Measurements from ENCODE around the gene PITPNC1. TPM values are rescaled to one million over a fixed set of nuclear protein-coding genes. Genes with fewer than 3 reads are reported as not detected.
A peak's percentile ranks its signal among the peaks of the same experiment; 100 is the strongest.

PITPNC1 gene
- total RNA-seq, 1 experiment from 2014 or later = 4.2 TPM

DNA sequence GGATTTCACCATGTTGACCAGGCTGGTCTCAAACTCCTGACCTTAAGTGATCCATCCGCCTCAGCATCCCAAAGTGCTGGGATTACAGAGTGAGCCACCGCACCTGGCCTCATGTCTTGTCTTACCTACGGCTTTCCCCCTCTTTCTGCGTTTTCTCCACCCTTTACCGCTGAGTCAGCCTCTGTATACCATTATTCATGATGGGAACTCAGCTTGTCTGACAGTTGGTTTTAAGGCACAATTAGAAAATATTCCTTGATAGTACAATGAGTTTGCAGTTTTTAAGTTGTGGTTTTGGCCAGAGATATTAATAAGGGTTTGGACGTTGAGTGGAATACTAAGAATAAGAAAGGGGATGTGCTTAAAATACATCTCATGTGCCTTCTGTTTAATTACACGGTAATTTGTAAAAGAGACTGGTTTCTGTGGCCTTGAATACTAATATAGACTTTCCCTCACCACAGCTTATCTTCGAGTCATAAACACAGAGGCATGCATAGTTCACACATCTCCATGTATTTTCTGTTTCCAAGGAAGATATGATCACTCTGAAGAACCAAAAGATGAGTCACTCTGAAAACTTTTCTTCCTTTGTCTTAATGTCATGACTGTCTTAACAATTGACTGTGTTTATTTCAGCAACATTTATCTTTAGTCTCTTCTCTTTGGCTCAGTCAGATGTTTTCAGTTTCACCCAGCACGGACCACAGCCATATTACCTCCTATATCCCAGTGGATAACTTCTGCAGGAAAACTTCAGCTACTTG lies 54.4 kb downstream of the PITPNC1 start:
- peaks cover 9% of the 10 kb centered on the region; the same call in 1 of the 2 replicates for H3K4me1 ChIP-seq
- no TSS peak for BruUV-seq (replicated peaks)
- TF ChIP-seq, protein P1, sequence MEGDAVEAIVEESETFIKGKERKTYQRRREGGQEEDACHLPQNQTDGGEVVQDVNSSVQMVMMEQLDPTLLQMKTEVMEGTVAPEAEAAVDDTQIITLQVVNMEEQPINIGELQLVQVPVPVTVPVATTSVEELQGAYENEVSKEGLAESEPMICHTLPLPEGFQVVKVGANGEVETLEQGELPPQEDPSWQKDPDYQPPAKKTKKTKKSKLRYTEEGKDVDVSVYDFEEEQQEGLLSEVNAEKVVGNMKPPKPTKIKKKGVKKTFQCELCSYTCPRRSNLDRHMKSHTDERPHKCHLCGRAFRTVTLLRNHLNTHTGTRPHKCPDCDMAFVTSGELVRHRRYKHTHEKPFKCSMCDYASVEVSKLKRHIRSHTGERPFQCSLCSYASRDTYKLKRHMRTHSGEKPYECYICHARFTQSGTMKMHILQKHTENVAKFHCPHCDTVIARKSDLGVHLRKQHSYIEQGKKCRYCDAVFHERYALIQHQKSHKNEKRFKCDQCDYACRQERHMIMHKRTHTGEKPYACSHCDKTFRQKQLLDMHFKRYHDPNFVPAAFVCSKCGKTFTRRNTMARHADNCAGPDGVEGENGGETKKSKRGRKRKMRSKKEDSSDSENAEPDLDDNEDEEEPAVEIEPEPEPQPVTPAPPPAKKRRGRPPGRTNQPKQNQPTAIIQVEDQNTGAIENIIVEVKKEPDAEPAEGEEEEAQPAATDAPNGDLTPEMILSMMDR (IDR thresholded peaks at IDR 0.05; ENCODE audit: insufficient read depth in 1 of 2, low read depth in 1 of 2, low read length in 1 of 2, severe bottlenecking in 1 of 2, unreplicated experiment in 1 of 2) = no peak
- no peaks in the 10 kb centered on the region for H3K9me3 ChIP-seq
- no peaks in the 10 kb centered on the region for H3K27me3 ChIP-seq (replicated peaks; ENCODE audit: control insufficient read depth, insufficient read depth, low read length)
- ChIA-PET CTCF (no interaction called here), POLR2A (no interaction called here)
- peaks cover 18% of the 10 kb centered on the region for H3K4me1 Mint-ChIP-seq (ENCODE audit: low read depth, unreplicated experiment)
- intact Hi-C loops (cut with micrococcal nuclease; ENCODE audit: unreplicated experiment) = no loop called here
- H3K4me3 Mint-ChIP-seq (ENCODE audit: unreplicated experiment) = no peak overlapping the region
- no peaks in the 10 kb centered on the region for H3K36me3 ChIP-seq (ENCODE audit: control insufficient read depth, insufficient read depth, low read length)
- no peaks in the 10 kb centered on the region for H3K27me3 Mint-ChIP-seq (ENCODE audit: insufficient read depth, unreplicated experiment)
- no peaks in the 10 kb centered on the region for H3K9me3 Mint-ChIP-seq (ENCODE audit: unreplicated experiment)
- H3K36me3 Mint-ChIP-seq (ENCODE audit: insufficient read depth, unreplicated experiment) = no peaks in the 10 kb centered on the region
- H3K27ac Mint-ChIP-seq (ENCODE audit: unreplicated experiment) = peak overlapping the region; percentile 31
- no peak overlapping the region for H3K4me3 ChIP-seq (ENCODE audit: low read depth, low read length)
- no peak for DNase-seq

DNA sequence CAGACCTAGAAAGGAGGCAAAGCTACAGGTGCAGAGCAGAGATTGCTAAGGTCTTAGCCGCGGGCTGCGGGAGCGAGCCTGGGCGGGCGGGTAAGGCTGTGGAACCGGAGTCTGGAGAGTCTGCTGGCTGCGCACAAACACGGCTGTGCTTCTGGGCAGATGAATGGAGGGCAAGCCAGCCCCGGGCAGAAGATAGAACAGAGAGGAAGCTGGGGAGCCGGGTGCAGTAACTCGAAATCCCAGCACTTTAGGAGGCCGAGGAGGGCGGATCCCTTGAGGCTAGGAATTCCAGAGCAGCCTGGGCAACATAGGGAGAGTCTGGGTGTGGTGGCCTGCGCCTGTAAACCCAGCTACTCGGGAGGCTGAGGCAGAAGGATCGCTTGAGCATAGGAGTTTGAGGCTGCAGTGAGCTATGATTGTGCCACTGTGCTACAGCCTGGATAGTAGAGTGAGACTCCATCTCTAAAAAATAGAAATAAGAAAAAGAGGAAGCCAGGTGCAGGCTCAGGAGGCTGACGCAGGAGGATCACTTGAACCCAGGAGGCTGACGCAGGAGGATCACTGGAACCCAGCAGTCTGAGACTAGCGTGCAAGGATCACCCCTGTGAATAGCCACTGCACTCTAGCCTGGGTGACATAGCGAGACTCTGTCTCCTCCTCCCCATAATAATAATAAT lies 56.3 kb downstream of the PITPNC1 start:
- no peaks in the 10 kb centered on the region for H3K9me3 Mint-ChIP-seq (ENCODE audit: unreplicated experiment)
- H3K27ac Mint-ChIP-seq (ENCODE audit: unreplicated experiment) = no peak overlapping the region
- H3K4me1 Mint-ChIP-seq (ENCODE audit: low read depth, unreplicated experiment) = peaks cover 18% of the 10 kb centered on the region
- Histone ChIP-seq H3K4me3 (ENCODE audit: low read depth, low read length) (no peak overlapping the region), H3K27me3 (replicated peaks; ENCODE audit: control insufficient read depth, insufficient read depth, low read length) (no peaks in the 10 kb centered on the region), H3K9me3 (no peaks in the 10 kb centered on the region), H3K4me1 (peaks cover 9% of the 10 kb centered on the region; the same call in 1 of the 2 replicates), H3K36me3 (ENCODE audit: control insufficient read depth, insufficient read depth, low read length) (no peaks in the 10 kb centered on the region)
- no peaks in the 10 kb centered on the region for H3K36me3 Mint-ChIP-seq (ENCODE audit: insufficient read depth, unreplicated experiment)
- intact Hi-C loops (cut with micrococcal nuclease; ENCODE audit: unreplicated experiment) = no loop called here
- DNase-seq = peak in 1 of 2 experiments; percentile 34
- TF ChIP-seq, protein P1 (IDR thresholded peaks at IDR 0.05; ENCODE audit: insufficient read depth in 1 of 2, low read depth in 1 of 2, low read length in 1 of 2, severe bottlenecking in 1 of 2, unreplicated experiment in 1 of 2) = no peak
- no peak overlapping the region for H3K4me3 Mint-ChIP-seq (ENCODE audit: unreplicated experiment)
- no peaks in the 10 kb centered on the region for H3K27me3 Mint-ChIP-seq (ENCODE audit: insufficient read depth, unreplicated experiment)
- BruUV-seq (replicated peaks) = no TSS peak
- ChIA-PET CTCF (no interaction called here), POLR2A (no interaction called here)

- no TSS peak for BruUV-seq (replicated peaks)
- no peak overlapping the region for H3K4me3 ChIP-seq (ENCODE audit: low read depth, low read length)
- TF ChIP-seq, protein P1 (IDR thresholded peaks at IDR 0.05; ENCODE audit: insufficient read depth in 1 of 2, low read depth in 1 of 2, low read length in 1 of 2, severe bottlenecking in 1 of 2, unreplicated experiment in 1 of 2) = no peak
- CTCF ChIA-PET = no interaction called here
- H3K27me3 ChIP-seq (replicated peaks; ENCODE audit: control insufficient read depth, insufficient read depth, low read length) = no peaks in the 10 kb centered on the region
- intact Hi-C loops (cut with micrococcal nuclease; ENCODE audit: unreplicated experiment) = no loop called here
- no peaks in the 10 kb centered on the region for H3K36me3 ChIP-seq (ENCODE audit: control insufficient read depth, insufficient read depth, low read length)
- POLR2A ChIA-PET = no interaction called here
- Mint-ChIP-seq H3K9me3 (ENCODE audit: unreplicated experiment) (no peaks in the 10 kb centered on the region), H3K36me3 (ENCODE audit: insufficient read depth, unreplicated experiment) (no peaks in the 10 kb centered on the region), H3K27me3 (ENCODE audit: insufficient read depth, unreplicated experiment) (no peaks in the 10 kb centered on the region), H3K4me1 (ENCODE audit: low read depth, unreplicated experiment) (peaks cover 18% of the 10 kb centered on the region), H3K27ac (ENCODE audit: unreplicated experiment) (no peak overlapping the region), H3K4me3 (ENCODE audit: unreplicated experiment) (no peak overlapping the region)
- no peaks in the 10 kb centered on the region for H3K9me3 ChIP-seq
- DNase-seq = no peak
- H3K4me1 ChIP-seq = peaks cover 9% of the 10 kb centered on the region; the same call in 1 of the 2 replicates
These were observed 57.0 kb downstream of the PITPNC1 start for GRCh38 chr17:67434061-67434525.
